A549 (cell line): ENCODE measurements around the gene SEC22C. TPM values are rescaled to one million over a fixed set of nuclear protein-coding genes. Genes with fewer than 3 reads are reported as not detected.
A peak's percentile ranks its signal among the peaks of the same experiment; 100 is the strongest.

Experiments
- ATAC-seq, 2 experiments: fragments of 200-7000 bp in 1 of 2; fragments of >200 bp in 1 of 2; cut with Nextera tagmentation in 1 of 2; cut with Tn5 transposase in 1 of 2; 3 replicates each; pipeline versions ENCODE4 v1.8.0 to v1.9.1; 2018 to 2020; ENCODE audit warnings: mild to moderate bottlenecking in 1 of 2, moderate library complexity in 1 of 2
- CTCF ChIA-PET: fragments of 300-600 bp; sonication (Branson Sonifier 250); formaldehyde crosslinking; extraction: SDS; loops from one replicate; lab custom pipeline; 2021; ENCODE audit warnings: antibody characterized with exemption, inconsistent platforms; lab: Yijun Ruan, JAX
- POLR2A ChIA-PET: fragments of 350-600 bp; formaldehyde crosslinking; extraction: SDS; loops from one replicate; lab custom pipeline; 2021; ENCODE audit warnings: antibody characterized with exemption, inconsistent platforms; lab: Yijun Ruan, JAX
- DNase-seq, 2 experiments: peaks; one replicate each; pipeline versions ENCODE4 v3.0.0 to v3.0.0-alpha.2; 2011 to 2016; ENCODE audit warnings: low read depth in 1 of 2, low spot score in 1 of 2
- FAIRE-seq: peaks from 2 replicates; lab custom pipeline; 2011; peaks lifted over from hg19 to GRCh38; lab: Jason Lieb, UNC
- H3K27ac ChIP-seq, 2 experiments: fragments of >200 bp; sonication (Bioruptor Twin); formaldehyde crosslinking; 3 replicates each; pipeline ENCODE4 v1.5.1; 2016 to 2017
- H3K4me1 ChIP-seq: fragments of >200 bp; sonication (Bioruptor Twin); formaldehyde crosslinking; 3 replicates; pipeline ENCODE4 v1.6.1; 2016
- H3K4me2 ChIP-seq: fragments of >200 bp; sonication (Bioruptor Twin); formaldehyde crosslinking; 3 replicates; pipeline ENCODE4 v1.6.1; 2016
- H3K4me3 ChIP-seq: fragments of >200 bp; sonication (Bioruptor Twin); formaldehyde crosslinking; 3 replicates; pipeline ENCODE4 v1.5.1; 2016
- H3K9me3 ChIP-seq: fragments of >200 bp; sonication (Bioruptor Twin); formaldehyde crosslinking; 3 replicates; pipeline ENCODE4 v1.6.1; 2016
- CHD4 ChIP-seq: fragments of 200-600 bp; sonication (generic); IDR thresholded peaks from 2 replicates; pipeline ENCODE4 v1.6.1; 2016; ENCODE audit warnings: antibody characterized with exemption, mild to moderate bottlenecking, borderline replicate concordance
- EHMT2 ChIP-seq: fragments of 200-600 bp; sonication (generic); IDR thresholded peaks from 2 replicates; pipeline ENCODE4 v1.6.1; 2016; ENCODE audit warnings: antibody characterized with exemption, low read depth, mild to moderate bottlenecking, moderate library complexity
- ESRRA ChIP-seq: fragments of 150-350 bp; IDR thresholded peaks from 2 replicates; pipeline ENCODE4 v1.6.1; 2014; ENCODE audit warnings: mild to moderate bottlenecking, low read length, borderline replicate concordance
- HEYL ChIP-seq: fragments of 250-450 bp; sonication (Bioruptor Pico); IDR thresholded peaks from 2 replicates; pipeline ENCODE4 v1.8.0; 2021; ENCODE audit warnings: mild to moderate bottlenecking, moderate library complexity
- HOXB13 ChIP-seq: fragments of 250-450 bp; sonication (Bioruptor Pico); IDR thresholded peaks from 2 replicates; pipeline ENCODE4 v1.5.0; 2020; ENCODE audit warnings: low read depth, mild to moderate bottlenecking, moderate library complexity
- JUNB ChIP-seq: fragments of >200 bp; sonication (Bioruptor Twin); formaldehyde crosslinking; IDR thresholded peaks from 2 replicates; pipeline ENCODE4 v1.6.1; 2016
- KDM1A ChIP-seq: fragments of 200-600 bp; sonication (generic); IDR thresholded peaks from 2 replicates; pipeline ENCODE4 v1.6.1; 2016; ENCODE audit warnings: low read depth, mild to moderate bottlenecking
- MAX ChIP-seq: IDR thresholded peaks from 2 replicates; pipeline ENCODE4 v1.6.1; 2012
- MAZ ChIP-seq: fragments of 150-350 bp; IDR thresholded peaks from 2 replicates; pipeline ENCODE4 v1.6.1; 2014; ENCODE audit warnings: antibody characterized with exemption, low read depth, low read length, borderline replicate concordance
- MYC ChIP-seq: IDR thresholded peaks from 2 replicates; pipeline ENCODE4 v1.6.1; 2012; ENCODE audit warnings: mild to moderate bottlenecking, inconsistent platforms, low read length, improper control_type of control experiment, borderline replicate concordance
- NFE2L2 ChIP-seq: fragments of 150-350 bp; conservative IDR thresholded peaks from 2 replicates; pipeline ENCODE4 v1.6.1; 2014; ENCODE audit warnings: low read length
- POLR2A ChIP-seq: IDR thresholded peaks from 2 replicates; pipeline ENCODE4 v1.6.1; 2012; ENCODE audit warnings: mild to moderate bottlenecking, low read length
- POLR2AphosphoS2 ChIP-seq: conservative IDR thresholded peaks from 2 replicates; pipeline ENCODE4 v1.6.1; 2012; ENCODE audit warnings: low read length, improper control_type of control experiment, inconsistent platforms
- RCOR1 ChIP-seq: fragments of 150-350 bp; IDR thresholded peaks from 2 replicates; pipeline ENCODE4 v1.6.1; 2014; ENCODE audit warnings: antibody characterized with exemption, low read length, low read depth
- TP53 ChIP-seq: fragments of 250-450 bp; sonication (Bioruptor Pico); IDR thresholded peaks from 2 replicates; pipeline ENCODE4 v1.5.0; 2021; ENCODE audit warnings: mild to moderate bottlenecking, moderate library complexity
- ZNF302 ChIP-seq: fragments of 250-450 bp; sonication (Bioruptor Pico); IDR thresholded peaks from 2 replicates; pipeline ENCODE4 v1.9.0; 2021; ENCODE audit warnings: inconsistent platforms, mild to moderate bottlenecking, moderate library complexity
- WGBS: methylation state at CpG from one replicate; pipeline ENCODE4 v1.1.6; 2017; ENCODE audit errors: missing lambda C conversion rate; 5-methylcytosine and 5-hydroxymethylcytosine counted together
- polyA plus RNA-seq, 4 experiments: library from polyadenylated mRNA; depleted of rRNA in 3 of 4; stranded (reverse); fragments of >200 nt; fragmentation: RNase III in 1 of 4; extraction: RNeasy Plus Mini Kit Qiagen cat#74134 plus additional on column Dnase treatment in 1 of 4; gene quantifications; 2 replicates in 3 of 4; 3 replicates in 1 of 4; pipeline ENCODE4 v1.2.3, GENCODE V29; 2011 to 2017
- TF ChIP-seq, protein P1 (sequence below): IDR thresholded peaks from 2 replicates; pipeline ENCODE4 v1.6.1; 2012
- TF ChIP-seq, protein P2 (sequence below): fragments of 200-600 bp; sonication (generic); IDR thresholded peaks from 2 replicates; pipeline ENCODE4 v1.6.1; 2016; ENCODE audit warnings: antibody characterized with exemption, mild to moderate bottlenecking, moderate library complexity

Gene SEC22C
- polyA plus RNA-seq, 2 of the 4 experiments (the other 2 are of a cell fraction) = 31.0 to 36.2 TPM

DNA sequence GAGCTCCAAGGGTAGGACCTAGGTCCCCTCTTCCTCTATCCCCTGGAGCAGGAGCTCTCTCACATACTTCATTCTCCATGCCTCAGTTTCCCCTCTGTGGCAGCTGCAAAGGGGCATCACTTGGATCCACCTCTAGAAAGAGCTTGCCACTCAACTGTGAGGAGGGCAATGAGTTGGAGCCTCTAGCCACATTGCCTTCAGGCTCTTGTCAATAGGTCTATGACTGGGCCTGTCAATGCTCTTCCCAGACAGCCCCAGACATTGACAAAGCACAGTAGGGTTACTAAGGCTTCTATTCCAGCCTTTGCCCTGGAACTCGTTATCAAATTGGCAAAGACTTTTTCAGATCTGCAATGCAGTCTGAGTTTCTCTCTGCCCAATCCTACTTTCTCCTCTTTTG is 83.7 kb downstream of the SEC22C start:
- H3K4me1 ChIP-seq = peaks cover 13% of the 10 kb centered on the region
- ChIA-PET CTCF (interaction anchor here (1.9 kb wide), 1 partner anchor 49 kb away, joined by 4 read pairs; no protein-coding TSS in a partner anchor), POLR2A (no interaction called here)
- H3K4me2 ChIP-seq = no peak overlapping the region
- H3K9me3 ChIP-seq = no peaks in the 10 kb centered on the region
- DNase-seq (no peak), ATAC-seq (no peak), FAIRE-seq (no peak)
- no peak overlapping the region for H3K4me3 ChIP-seq
- 39% methylated on average over 1 of the region's 1 CpG for WGBS
- TF ChIP-seq MYC (no peak), MAZ (no peak), MAX (no peak), HEYL (CRISPR knock-in tag) (no peak), POLR2A (no peak), ESRRA (no peak), CHD4 (no peak), TP53 (CRISPR knock-in tag) (no peak), HOXB13 (CRISPR knock-in tag) (no peak), KDM1A (no peak), EHMT2 (no peak), JUNB (no peak), ZNF302 (CRISPR knock-in tag) (no peak), RCOR1 (no peak), POLR2AphosphoS2 (no peak), NFE2L2 (no peak)
- TF ChIP-seq, protein P1, sequence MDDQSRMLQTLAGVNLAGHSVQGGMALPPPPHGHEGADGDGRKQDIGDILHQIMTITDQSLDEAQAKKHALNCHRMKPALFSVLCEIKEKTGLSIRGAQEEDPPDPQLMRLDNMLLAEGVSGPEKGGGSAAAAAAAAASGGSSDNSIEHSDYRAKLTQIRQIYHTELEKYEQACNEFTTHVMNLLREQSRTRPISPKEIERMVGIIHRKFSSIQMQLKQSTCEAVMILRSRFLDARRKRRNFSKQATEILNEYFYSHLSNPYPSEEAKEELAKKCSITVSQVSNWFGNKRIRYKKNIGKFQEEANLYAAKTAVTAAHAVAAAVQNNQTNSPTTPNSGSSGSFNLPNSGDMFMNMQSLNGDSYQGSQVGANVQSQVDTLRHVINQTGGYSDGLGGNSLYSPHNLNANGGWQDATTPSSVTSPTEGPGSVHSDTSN = no peak
- TF ChIP-seq, protein P2, sequence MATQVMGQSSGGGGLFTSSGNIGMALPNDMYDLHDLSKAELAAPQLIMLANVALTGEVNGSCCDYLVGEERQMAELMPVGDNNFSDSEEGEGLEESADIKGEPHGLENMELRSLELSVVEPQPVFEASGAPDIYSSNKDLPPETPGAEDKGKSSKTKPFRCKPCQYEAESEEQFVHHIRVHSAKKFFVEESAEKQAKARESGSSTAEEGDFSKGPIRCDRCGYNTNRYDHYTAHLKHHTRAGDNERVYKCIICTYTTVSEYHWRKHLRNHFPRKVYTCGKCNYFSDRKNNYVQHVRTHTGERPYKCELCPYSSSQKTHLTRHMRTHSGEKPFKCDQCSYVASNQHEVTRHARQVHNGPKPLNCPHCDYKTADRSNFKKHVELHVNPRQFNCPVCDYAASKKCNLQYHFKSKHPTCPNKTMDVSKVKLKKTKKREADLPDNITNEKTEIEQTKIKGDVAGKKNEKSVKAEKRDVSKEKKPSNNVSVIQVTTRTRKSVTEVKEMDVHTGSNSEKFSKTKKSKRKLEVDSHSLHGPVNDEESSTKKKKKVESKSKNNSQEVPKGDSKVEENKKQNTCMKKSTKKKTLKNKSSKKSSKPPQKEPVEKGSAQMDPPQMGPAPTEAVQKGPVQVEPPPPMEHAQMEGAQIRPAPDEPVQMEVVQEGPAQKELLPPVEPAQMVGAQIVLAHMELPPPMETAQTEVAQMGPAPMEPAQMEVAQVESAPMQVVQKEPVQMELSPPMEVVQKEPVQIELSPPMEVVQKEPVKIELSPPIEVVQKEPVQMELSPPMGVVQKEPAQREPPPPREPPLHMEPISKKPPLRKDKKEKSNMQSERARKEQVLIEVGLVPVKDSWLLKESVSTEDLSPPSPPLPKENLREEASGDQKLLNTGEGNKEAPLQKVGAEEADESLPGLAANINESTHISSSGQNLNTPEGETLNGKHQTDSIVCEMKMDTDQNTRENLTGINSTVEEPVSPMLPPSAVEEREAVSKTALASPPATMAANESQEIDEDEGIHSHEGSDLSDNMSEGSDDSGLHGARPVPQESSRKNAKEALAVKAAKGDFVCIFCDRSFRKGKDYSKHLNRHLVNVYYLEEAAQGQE = no peak
- H3K27ac ChIP-seq = peak overlapping the region in 1 of 2 experiments; percentile 75; a peak in 1 of 6 replicates

Other genes with a start within 250 kb of the SEC22C start
- not detected in 2 replicates for gene LYZL4, start 171.4 kb downstream of the SEC22C start, polyA plus RNA-seq (2011; rRNA removed)
- not detected in 3 replicates for gene LYZL4, start 171.4 kb downstream of the SEC22C start, polyA plus RNA-seq (2017; fragmentation: RNase III; extraction: RNeasy Plus Mini Kit Qiagen cat#74134 plus additional on column Dnase treatment)
- 0.17 and 0.26 TPM in 2 replicates for gene VIPR1, start 79.3 kb downstream of the SEC22C start, polyA plus RNA-seq (2011; rRNA removed)
- gene VIPR1, start 79.3 kb downstream of the SEC22C start, polyA plus RNA-seq (2017; fragmentation: RNase III; extraction: RNeasy Plus Mini Kit Qiagen cat#74134 plus additional on column Dnase treatment) = 0.37 to 0.80 TPM (median 0.49 TPM) in 3 replicates
- 30.9 and 33.8 TPM in 2 replicates for gene SS18L2, start 8.9 kb upstream of the SEC22C start, polyA plus RNA-seq (2011; rRNA removed)
- 21.8 to 27.6 TPM (median 24.0 TPM) in 3 replicates for gene SS18L2, start 8.9 kb upstream of the SEC22C start, polyA plus RNA-seq (2017; fragmentation: RNase III; extraction: RNeasy Plus Mini Kit Qiagen cat#74134 plus additional on column Dnase treatment)
- gene NKTR, start 18.7 kb upstream of the SEC22C start, polyA plus RNA-seq (2011; rRNA removed) = 37.0 and 49.3 TPM in 2 replicates
- 16.2 to 17.8 TPM (median 17.7 TPM) in 3 replicates for gene NKTR, start 18.7 kb upstream of the SEC22C start, polyA plus RNA-seq (2017; fragmentation: RNase III; extraction: RNeasy Plus Mini Kit Qiagen cat#74134 plus additional on column Dnase treatment)
- gene ZBTB47, start 71.7 kb upstream of the SEC22C start, polyA plus RNA-seq (2011; rRNA removed) = 2.5 and 3.0 TPM in 2 replicates
- 5.2 to 7.1 TPM (median 6.8 TPM) in 3 replicates for gene ZBTB47, start 71.7 kb upstream of the SEC22C start, polyA plus RNA-seq (2017; fragmentation: RNase III; extraction: RNeasy Plus Mini Kit Qiagen cat#74134 plus additional on column Dnase treatment)
- not detected in 2 replicates for gene KLHL40, start 103.6 kb upstream of the SEC22C start, polyA plus RNA-seq (2011; rRNA removed)
- gene KLHL40, start 103.6 kb upstream of the SEC22C start, polyA plus RNA-seq (2017; fragmentation: RNase III; extraction: RNeasy Plus Mini Kit Qiagen cat#74134 plus additional on column Dnase treatment) = not detected in 3 replicates
- gene HHATL, start 120.8 kb upstream of the SEC22C start, polyA plus RNA-seq (2011; rRNA removed) = not detected in 2 replicates
- not detected in 3 replicates for gene HHATL, start 120.8 kb upstream of the SEC22C start, polyA plus RNA-seq (2017; fragmentation: RNase III; extraction: RNeasy Plus Mini Kit Qiagen cat#74134 plus additional on column Dnase treatment)
- 0.47 and 0.49 TPM in 2 replicates for gene CCDC13, start 191.3 kb upstream of the SEC22C start, polyA plus RNA-seq (2011; rRNA removed)
- 0.33 to 0.54 TPM (median 0.41 TPM) in 3 replicates for gene CCDC13, start 191.3 kb upstream of the SEC22C start, polyA plus RNA-seq (2017; fragmentation: RNase III; extraction: RNeasy Plus Mini Kit Qiagen cat#74134 plus additional on column Dnase treatment)
- gene HIGD1A, start 222.5 kb upstream of the SEC22C start, polyA plus RNA-seq (2011; rRNA removed) = 104 and 158 TPM in 2 replicates
- gene HIGD1A, start 222.5 kb upstream of the SEC22C start, polyA plus RNA-seq (2017; fragmentation: RNase III; extraction: RNeasy Plus Mini Kit Qiagen cat#74134 plus additional on column Dnase treatment) = 137 to 147 TPM (median 146 TPM) in 3 replicates
- 0.06 and 0.16 TPM in 2 replicates for gene ACKR2, start 227.5 kb upstream of the SEC22C start, polyA plus RNA-seq (2011; rRNA removed)
- gene ACKR2, start 227.5 kb upstream of the SEC22C start, polyA plus RNA-seq (2017; fragmentation: RNase III; extraction: RNeasy Plus Mini Kit Qiagen cat#74134 plus additional on column Dnase treatment) = 0.05 TPM in 1 of 3 replicates, not detected in the others